ENCODE results near the gene LAGE3.

LAGE3 gene

DNA sequence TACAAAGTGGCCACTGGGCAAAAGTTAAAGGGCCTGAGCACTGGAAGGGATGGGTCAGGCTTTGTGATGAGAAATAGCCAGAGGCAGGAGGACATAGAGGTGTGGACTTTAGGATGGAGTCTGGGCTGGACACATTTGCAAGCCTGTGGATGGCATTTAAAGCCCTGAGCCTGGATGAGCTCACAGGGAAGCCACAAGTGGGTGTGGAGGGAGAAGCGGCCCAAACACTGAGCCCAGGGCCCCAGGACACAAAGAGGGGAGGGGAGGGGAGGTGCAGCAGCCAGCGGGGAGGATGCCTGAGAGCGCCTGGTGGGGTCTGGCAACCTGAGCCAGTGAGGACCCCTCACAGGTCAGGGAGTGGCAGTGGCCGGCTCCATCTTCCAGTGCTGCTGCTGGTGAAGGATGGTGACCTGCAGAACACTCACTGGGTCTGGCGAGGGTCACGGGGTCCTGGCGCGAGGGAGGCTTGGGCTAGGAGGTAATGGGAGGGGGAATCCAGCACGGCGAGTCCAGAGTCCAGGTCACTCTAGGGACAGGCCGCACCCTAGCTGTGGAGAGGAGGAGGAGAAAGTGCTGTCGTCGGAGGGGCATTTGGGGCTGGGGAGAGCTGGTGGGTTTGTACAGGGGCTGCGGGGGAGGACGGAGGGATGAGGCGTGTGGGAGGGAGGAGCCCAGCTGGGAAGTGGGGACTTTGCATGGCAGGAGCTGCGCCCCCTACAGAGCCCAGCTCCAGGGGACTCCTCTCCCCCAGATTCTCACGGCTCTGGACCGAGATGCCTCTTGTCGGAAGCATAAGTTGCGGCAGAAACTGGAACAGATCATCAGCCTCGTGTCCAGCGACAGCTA, 7.0 kb downstream of the LAGE3 start:
- TF ChIP-seq MAX (IDR thresholded peaks at IDR 0.05; ENCODE audit: low read depth, low read length) (no peak), CTCF (IDR thresholded peaks at IDR 0.05; ENCODE audit: low read depth, low read length) (no peak), POLR2A (IDR thresholded peaks at IDR 0.05; ENCODE audit: extremely low read depth, insufficient read length) (no peak), MYC (IDR thresholded peaks at IDR 0.05; ENCODE audit: low read depth, low read length) (no peak)
- H3K4me3 ChIP-seq (ENCODE audit: low read depth, low read length), result no peak overlapping the region
- no peak for DNase-seq (ENCODE audit: low read depth)

DNA sequence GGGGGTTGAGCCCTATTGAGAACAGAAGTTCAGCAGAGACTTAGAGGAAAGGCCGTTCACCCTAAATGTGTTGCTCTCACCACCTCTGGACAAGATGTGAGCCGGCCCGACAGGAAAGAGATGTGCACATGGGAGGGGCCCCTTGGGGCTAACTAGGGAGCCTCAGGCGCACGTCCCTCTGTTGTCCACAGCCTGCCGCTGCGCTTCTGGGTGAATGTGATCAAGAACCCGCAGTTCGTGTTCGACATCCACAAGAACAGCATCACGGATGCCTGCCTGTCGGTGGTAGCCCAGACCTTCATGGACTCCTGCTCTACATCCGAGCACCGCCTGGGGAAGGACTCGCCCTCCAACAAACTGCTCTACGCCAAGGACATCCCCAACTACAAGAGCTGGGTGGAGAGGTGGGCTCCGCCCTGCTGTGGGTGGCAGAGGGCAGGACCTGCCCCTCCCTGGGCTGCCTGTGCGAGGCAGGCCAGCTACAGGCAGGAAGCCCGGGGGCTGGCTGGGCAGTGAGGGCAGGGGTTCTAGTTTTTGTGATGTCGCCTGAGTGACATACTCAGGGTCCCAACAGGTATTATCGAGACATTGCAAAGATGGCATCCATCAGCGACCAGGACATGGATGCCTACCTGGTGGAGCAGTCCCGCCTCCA, 8.0 kb downstream of the LAGE3 start:
- H3K4me3 ChIP-seq (ENCODE audit: low read depth, low read length), result no peak overlapping the region
- TF ChIP-seq POLR2A (IDR thresholded peaks at IDR 0.05; ENCODE audit: extremely low read depth, insufficient read length) (no peak), CTCF (IDR thresholded peaks at IDR 0.05; ENCODE audit: low read depth, low read length) (no peak), MYC (IDR thresholded peaks at IDR 0.05; ENCODE audit: low read depth, low read length) (no peak), MAX (IDR thresholded peaks at IDR 0.05; ENCODE audit: low read depth, low read length) (no peak)
- no peak for DNase-seq (ENCODE audit: low read depth)

DNA sequence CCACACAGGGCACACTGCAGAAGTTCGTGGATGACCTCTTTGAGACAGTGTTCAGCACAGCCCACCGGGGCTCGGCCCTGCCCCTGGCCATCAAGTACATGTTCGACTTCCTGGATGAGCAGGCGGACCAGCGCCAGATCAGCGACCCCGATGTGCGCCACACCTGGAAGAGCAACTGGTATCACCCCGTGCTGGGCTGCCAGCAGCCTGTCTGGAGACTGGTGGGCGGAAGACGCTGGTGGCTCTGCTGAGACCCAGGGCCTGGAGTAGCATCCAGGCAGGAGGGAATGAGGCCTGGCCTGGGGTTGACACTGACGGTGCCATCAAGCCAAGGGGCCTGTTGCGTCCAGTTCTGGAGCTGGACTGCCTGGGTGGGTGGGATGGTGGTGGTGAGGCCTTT, 8.6 kb downstream of the LAGE3 start:
- no peak for DNase-seq (ENCODE audit: low read depth)
- no peak overlapping the region for H3K4me3 ChIP-seq (ENCODE audit: low read depth, low read length)
- no peak for TF ChIP-seq POLR2A (IDR thresholded peaks at IDR 0.05; ENCODE audit: extremely low read depth, insufficient read length)
- no peak for TF ChIP-seq MAX (IDR thresholded peaks at IDR 0.05; ENCODE audit: low read depth, low read length)
- no peak for TF ChIP-seq CTCF (IDR thresholded peaks at IDR 0.05; ENCODE audit: low read depth, low read length)
- no peak for TF ChIP-seq MYC (IDR thresholded peaks at IDR 0.05; ENCODE audit: low read depth, low read length)

DNA sequence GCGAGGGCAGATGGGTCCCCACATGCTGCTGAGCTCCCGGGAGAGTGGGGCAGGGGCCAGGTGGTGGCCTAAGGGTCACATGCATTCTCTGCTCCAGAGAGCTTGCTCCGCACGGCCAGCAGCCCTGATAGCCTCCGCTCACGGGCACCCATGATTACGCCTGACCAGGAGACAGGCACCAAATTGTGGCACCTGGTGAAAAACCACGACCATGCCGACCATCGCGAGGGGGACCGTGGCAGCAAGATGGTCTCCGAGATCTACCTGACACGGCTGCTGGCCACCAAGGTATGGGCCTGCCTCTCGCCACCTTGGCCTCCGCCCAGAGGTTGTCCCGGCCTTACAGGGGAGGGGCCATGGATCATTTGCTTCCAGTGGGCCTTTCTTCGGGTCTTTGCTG, 9.2 kb downstream of the LAGE3 start:
- TF ChIP-seq MYC (IDR thresholded peaks at IDR 0.05; ENCODE audit: low read depth, low read length) (no peak), POLR2A (IDR thresholded peaks at IDR 0.05; ENCODE audit: extremely low read depth, insufficient read length) (no peak), MAX (IDR thresholded peaks at IDR 0.05; ENCODE audit: low read depth, low read length) (no peak), CTCF (IDR thresholded peaks at IDR 0.05; ENCODE audit: low read depth, low read length) (no peak)
- H3K4me3 ChIP-seq (ENCODE audit: low read depth, low read length), result no peak overlapping the region
- DNase-seq (ENCODE audit: low read depth), result no peak

DNA sequence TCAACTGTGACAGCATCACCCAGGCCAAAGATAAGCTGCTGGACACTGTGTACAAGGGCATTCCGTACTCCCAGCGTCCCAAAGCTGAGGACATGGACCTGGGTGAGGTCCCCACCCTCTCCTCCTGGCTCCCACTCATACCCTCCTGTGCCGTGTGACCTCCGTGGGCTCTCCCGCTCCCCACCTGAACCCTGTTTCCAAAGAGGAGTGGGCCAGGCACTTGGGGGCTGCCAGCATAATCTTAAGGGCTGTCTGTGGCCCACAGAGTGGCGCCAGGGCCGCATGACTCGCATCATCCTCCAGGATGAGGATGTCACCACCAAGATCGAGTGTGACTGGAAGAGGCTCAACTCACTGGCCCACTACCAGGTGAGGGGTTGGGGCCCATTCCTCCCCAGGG, 10.0 kb downstream of the LAGE3 start:
- DNase-seq (ENCODE audit: low read depth), result no peak
- H3K4me3 ChIP-seq (ENCODE audit: low read depth, low read length), result no peak overlapping the region
- no peak for TF ChIP-seq CTCF (IDR thresholded peaks at IDR 0.05; ENCODE audit: low read depth, low read length)
- no peak for TF ChIP-seq MYC (IDR thresholded peaks at IDR 0.05; ENCODE audit: low read depth, low read length)
- no peak for TF ChIP-seq POLR2A (IDR thresholded peaks at IDR 0.05; ENCODE audit: extremely low read depth, insufficient read length)
- TF ChIP-seq MAX (IDR thresholded peaks at IDR 0.05; ENCODE audit: low read depth, low read length), result no peak

Measured in NB4 (cell line).